ENCODE measurements around the gene AOPEP.

Gene AOPEP

GRCh38 chr9:94771096-94771495 is 44.6 kb downstream of the AOPEP start:
- TF ChIP-seq CTCF (IDR thresholded peaks at IDR 0.05; ENCODE audit: insufficient read depth, missing control alignments): no peak

DNA sequence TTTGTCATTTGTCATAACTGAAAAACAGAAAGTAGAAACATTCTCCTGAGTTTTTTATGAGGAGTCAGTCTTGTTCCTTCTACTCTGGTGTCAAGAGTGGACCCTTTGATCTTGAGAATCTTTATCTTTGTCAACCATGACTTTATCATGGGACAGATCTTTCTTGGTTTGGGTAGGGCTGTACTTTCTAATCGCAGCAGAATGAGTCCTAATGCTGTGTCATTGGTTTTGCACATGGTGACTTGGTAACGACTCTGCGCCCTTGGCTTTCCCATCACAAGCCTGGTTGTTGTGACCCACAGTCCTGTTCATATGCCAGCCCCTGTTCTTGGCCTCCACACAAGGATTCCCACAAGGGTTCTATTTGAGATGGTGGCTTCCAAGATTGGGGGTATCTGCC is 45.6 kb downstream of the AOPEP start:
- no peak for TF ChIP-seq CTCF (IDR thresholded peaks at IDR 0.05; ENCODE audit: insufficient read depth, missing control alignments)
- DNase-seq (ENCODE audit: insufficient read length, low spot score): no peak
- no peak for FAIRE-seq

More at GRCh38 chr9:94771096-94771495, 44.6 kb downstream of the AOPEP start:
- DNase-seq (ENCODE audit: insufficient read length, low spot score) (no peak), FAIRE-seq (no peak)

- no peak for FAIRE-seq
- DNase-seq (ENCODE audit: insufficient read length, low spot score): no peak
- TF ChIP-seq CTCF (IDR thresholded peaks at IDR 0.05; ENCODE audit: insufficient read depth, missing control alignments): no peak
These were observed 46.3 kb downstream of the AOPEP start for GRCh38 chr9:94772639-94773303.

DNA sequence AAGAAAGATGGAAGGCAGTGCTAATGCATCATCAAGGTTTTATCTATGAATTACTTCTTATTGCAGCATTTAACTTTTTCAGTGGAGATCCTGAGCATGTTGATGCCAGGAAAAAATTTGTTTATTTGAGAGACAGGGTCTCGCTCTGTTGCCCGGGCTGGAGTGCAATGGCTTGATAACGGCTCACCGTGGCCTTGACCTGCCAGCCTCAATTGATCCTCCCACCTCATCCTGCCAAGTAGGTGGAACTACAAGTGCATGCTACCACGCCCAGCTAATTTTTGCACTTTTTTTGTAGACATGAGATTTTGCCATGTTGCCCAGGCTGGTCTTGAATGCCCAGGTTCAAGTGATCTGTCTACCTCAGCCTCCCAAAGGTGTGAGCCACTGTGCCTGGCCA is 47.2 kb downstream of the AOPEP start:
- no peak for FAIRE-seq
- no peak for TF ChIP-seq CTCF (IDR thresholded peaks at IDR 0.05; ENCODE audit: insufficient read depth, missing control alignments)
- no peak for DNase-seq (ENCODE audit: insufficient read length, low spot score)

GRCh38 chr9:94778013-94778412 is 51.5 kb downstream of the AOPEP start:
- FAIRE-seq (no peak), DNase-seq (ENCODE audit: insufficient read length, low spot score) (no peak)
- no peak for TF ChIP-seq CTCF (IDR thresholded peaks at IDR 0.05; ENCODE audit: insufficient read depth, missing control alignments)

DNA sequence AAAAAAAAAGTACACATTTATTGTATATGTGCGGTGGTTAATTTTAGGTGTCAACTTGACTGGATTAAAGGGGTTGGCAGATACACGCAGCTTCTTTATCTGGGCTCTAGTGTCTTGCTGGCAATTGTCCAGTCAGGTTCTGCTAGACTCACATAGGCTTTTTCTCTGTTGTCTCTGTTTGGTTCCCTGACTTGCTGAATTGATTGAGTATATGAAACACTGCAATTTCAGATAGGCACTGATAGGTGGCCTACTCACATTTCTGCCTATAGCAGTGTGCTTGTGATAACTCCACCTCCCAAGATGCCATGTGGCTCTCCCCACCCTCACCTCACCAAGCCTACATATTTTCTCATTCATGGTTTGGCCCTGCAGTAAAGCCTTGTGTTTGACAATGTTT is 52.5 kb downstream of the AOPEP start:
- TF ChIP-seq CTCF (IDR thresholded peaks at IDR 0.05; ENCODE audit: insufficient read depth, missing control alignments): no peak
- no peak for FAIRE-seq
- no peak for DNase-seq (ENCODE audit: insufficient read length, low spot score)

DNA sequence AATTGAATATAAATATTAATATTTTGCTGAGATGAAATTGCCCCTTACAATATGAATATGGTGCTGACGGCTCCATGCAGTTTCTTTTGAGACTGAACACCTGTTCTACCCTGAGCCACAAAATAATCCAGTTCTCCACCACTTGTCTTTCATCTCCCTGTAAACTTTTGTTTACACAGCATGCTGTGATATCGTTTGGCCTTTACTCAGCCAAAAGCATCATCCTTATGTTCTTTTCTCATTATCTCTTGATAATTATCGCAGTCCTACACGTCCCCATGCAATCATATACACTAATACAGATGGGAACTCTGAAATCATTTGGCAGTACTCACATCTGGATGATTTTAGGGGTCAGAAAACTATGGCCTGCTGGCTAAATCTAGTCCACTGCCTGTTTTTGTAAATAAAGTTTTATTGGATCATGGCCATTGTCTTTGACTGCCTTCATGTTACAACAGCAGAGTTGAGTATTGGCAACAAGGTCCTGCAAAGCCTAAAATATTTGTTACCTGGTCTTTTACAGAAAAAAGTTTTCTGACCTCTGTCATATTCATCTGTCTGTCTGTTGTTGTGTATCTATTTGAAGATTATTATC is 53.3 kb downstream of the AOPEP start:
- no peak for DNase-seq (ENCODE audit: insufficient read length, low spot score)
- TF ChIP-seq CTCF (IDR thresholded peaks at IDR 0.05; ENCODE audit: insufficient read depth, missing control alignments): no peak
- FAIRE-seq: no peak

All from D721Med (cell line).